COLO668 (cell line): ENCODE data around the gene TMEM11.

Experiments
- DNase-seq: peaks from one replicate; lab custom pipeline; 2025; ENCODE audit not compliant: unreplicated experiment; lab: John Stamatoyannopoulos, UW

TMEM11 gene

GRCh38 chr17:21212826-21213637 lies 929 bp downstream of the TMEM11 start:
- no peak for DNase-seq

DNA sequence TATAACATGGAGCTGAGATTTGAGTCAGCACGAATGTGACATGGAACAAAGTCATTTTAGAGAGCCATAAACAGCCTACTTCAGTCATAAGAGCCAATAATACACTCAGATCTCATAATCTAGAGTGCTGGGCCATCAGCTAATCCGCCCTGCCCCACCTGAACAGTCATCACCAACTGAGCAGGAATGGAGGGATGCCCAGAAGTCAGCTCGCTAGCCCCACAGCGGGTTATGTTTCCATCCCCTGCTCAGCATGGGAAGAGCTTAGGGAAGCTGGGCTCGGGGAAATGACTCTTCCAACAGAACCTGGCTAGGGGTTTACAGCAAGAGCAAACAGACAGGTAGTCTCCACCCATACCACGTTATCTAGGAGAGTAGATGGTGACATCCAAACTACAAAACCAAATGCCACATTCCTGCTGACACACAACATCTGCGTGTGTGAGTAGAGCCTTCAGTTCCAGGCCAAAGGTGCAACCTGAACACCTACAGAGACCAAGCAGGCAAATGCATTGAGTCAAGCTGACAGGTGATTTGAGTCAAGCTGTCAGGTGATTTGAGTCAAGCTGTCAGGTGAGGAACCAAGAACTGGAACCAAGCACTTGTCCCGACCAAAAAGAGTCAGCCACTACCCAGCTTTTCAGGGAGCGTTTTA lies 2.0 kb downstream of the TMEM11 start:
- no peak for DNase-seq

DNA sequence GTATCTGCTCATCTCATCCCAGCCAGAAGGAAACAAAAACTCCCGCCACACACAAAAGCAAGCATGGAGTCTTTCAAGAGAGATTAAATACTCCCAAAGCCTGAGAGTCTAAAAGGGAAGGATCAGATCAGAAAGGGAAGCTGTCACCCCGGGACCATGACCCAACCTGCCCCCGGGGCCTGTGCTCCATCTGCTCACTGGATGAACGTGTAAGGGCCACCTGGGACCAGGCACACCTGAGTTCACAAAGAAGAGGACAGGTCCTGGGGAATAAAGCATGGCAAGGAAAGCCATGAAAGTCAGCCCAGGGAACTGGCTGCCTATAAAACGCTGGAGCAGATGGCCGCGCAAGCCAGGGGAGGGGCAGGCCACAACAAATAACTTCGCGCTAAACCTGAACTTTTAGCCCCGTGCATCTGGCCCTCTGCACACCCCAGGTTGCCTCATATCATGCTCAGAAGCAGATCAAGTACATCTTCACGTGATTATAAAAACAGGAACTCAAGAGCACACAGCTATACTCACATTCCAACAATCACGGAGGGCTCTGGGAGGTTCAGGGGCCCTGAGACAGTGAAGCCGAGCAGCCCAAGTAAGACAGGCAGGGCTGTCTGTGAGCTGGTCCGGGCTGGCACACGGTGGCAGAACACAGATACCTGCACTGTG lies 3.4 kb downstream of the TMEM11 start:
- peak; percentile 20 for DNase-seq

DNA sequence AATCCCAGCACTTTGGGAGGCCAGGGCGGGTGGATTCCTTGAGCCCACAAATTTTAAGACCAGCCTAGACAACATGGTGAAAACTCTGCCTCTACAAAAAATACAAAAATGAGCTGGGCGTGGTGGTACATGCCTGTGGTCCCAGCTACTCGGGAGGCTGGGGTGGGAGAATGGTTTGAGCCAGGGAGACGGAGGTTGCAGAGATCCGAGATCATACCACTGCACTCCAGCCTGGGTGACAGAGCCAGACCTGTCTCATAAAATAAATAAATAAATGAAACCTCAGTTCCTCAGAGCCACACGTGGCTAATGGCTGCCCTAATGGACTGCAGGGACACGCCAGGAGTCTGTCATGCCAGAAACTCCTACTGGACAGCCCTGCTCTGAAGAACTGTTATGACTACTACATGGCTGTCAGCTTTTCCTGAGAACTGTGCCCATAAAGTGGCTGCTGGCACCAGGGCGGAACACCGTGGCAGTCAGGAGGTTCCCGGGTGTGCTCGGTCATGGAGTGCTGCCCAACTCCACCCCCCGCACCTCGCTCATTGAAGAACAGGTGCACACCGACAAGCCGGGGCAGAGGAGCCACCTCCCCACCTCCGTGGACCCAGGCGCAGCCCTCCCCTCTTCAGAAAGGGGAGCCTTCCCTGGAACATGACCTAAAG lies 4.3 kb downstream of the TMEM11 start:
- peak; percentile 60 for DNase-seq

DNA sequence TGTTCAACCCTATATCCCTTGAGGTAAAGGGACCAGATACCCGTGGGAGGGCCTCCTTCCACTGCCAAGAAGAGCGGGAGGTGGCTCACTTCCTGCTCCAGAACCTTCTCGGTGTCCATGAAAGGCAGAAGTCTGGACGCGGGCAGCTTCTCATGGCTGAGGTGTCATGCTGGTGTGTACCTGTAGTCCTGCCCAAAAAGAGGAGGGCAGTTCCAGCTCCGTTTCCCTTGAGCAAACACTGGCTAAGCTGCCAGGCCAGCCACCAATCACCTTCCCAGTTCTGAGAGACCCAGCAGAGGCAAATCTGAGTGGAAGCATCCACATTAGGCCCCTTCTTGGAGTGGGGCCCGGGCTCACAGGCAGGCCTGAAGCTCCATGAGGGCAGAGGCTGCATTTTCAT lies 5.6 kb downstream of the TMEM11 start:
- DNase-seq: no peak

DNA sequence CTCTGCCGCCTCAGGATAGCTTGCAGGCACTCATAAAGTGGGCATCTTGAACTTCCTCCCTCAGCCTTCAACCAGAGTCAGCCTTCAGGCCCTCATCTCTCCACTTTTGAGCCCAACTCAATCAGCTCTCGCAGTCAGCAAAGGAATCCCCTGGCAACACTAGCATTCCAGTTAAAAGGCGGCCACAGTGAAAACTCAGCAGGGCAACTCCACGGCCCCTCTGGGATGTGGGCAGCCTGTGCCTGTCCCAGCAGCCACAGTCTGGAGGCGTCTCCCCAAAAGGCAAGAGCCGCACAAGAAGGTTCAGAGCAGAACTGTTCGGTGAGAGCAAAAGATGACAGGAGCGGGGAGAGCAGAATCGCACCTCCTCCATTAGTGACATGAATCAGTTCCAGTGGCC lies 9.0 kb downstream of the TMEM11 start:
- DNase-seq: no peak

DNA sequence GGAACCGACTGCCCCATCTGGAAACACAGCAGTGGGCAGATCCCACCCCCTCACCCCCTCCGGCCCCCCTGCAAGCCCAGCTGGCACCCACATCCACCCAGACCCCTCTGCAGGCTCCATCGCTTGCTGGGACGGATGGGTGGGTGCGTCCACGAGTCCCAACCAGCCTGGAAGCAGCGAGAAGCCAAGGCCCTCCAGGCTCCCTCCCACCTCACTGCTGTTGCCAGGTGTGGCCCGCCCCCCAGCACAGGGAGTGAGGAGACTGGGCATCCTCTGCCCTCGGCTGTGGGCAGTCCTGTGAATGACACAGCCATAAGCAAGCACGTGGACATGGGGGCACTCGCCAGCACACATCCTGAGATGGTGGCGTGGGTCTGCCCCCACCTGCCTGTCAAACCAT lies 11.4 kb downstream of the TMEM11 start:
- DNase-seq: no peak

DNA sequence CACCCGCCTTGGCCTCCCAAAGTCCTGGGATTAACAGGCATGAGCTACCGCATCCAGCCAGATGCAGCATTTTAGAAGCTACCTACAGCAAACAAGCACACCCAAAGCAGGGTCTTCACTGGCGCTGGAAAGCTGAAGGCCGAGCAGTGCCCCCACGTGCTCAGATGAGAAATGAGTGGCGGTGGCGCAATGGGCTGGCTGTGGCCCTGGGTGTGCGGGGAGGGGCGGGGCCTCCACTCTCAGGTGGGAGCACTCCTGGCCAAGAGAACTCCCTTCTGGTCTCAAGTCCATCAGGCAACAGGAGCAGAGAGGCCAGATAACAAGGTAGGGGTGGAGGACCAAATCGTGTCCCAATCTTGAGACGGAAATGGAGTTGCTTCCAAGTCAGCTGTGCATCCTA lies 12.1 kb downstream of the TMEM11 start:
- DNase-seq: no peak

DNA sequence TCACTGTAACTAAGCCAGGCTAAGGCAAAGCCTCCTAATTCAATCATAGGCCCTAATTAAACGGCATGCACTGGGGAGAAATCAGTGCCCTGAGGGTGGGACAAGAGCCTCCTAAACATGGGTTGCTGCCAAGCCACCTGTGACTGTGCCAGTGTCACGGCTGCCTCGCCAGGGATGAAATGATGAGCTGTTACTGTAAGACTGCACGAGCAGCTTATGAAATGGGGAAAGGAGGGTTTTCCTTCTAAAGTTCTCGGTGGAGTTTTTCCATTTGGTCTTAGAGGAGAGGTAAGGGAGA lies 12.7 kb downstream of the TMEM11 start:
- no peak for DNase-seq

DNA sequence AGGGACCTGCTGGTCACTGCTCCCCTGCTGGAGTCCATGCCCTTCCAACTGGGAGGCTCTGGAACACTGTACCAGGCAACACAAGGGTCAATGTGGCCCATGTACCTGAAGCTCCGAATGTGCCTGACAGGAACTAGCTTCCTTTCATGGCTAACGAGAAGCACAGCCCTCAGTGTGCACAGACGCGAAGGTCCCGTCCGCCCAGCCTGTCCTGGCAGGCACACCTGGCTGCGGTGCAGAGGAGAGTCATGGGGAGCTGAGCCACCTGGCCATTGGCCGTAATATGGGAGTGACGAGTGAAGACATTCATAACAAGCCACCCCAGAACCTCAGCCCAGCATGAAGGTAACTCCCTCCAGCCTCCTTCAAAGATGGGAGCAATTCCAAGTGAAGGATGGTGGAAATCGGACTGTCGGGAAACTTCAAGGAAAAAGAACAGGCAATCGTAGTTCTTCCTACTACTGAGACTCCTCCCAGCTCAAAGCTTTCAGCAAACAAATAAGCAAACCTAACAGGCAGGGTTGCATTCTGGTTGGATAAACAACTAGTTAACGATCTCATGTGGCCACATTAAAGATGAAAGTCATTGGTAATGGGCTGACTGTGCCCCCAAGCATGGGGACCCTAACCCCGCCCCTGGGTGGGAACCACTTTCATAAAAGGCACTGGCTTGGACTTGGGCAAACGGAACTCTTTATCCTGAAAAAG lies 13.2 kb downstream of the TMEM11 start:
- DNase-seq: no peak

GRCh38 chr17:21199856-21200255 lies 14.1 kb downstream of the TMEM11 start:
- DNase-seq: no peak

DNA sequence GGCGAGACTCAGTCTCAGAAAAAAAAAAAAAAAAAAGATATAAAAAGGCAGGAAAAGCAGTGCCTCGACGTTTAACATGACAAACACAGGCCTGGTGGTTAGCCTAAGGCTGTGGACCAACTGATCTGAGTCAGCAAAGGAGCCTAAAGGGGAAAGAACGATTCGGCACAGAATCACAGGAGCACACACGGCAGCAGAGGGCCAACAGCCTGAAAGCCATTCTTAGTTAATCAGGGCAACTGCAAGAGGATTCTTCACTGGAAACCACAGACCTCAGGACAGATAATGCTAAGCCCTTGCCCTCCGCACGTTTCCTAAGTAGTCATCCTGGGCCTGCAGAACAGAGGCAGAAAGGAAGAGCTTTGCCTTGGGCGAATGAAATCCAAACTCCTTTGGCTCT lies 14.7 kb downstream of the TMEM11 start:
- no peak for DNase-seq

GRCh38 chr17:21198411-21198810 lies 15.6 kb downstream of the TMEM11 start:
- no peak for DNase-seq

- DNase-seq: no peak
These were observed 17.8 kb downstream of the TMEM11 start for GRCh38 chr17:21196126-21196525.

DNA sequence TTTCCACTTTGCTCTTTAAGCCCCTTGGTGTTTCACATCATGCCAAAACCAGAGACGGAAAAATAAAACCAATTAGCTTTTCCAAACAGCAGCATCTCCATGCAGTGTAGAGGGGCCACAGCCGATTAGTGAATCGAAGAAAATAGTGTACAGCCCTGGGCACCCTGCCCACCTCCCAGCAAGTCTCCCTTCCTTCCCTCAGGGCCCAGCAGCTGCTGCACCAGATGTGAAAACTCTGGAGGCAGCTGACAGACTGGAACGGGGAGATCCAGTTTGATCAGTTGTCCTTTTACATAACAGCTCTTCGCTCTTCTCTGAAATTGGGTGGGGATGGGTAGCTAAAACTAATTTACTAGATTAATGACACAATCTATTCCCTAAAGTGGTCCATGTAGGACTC lies 19.3 kb downstream of the TMEM11 start:
- DNase-seq: no peak

DNA sequence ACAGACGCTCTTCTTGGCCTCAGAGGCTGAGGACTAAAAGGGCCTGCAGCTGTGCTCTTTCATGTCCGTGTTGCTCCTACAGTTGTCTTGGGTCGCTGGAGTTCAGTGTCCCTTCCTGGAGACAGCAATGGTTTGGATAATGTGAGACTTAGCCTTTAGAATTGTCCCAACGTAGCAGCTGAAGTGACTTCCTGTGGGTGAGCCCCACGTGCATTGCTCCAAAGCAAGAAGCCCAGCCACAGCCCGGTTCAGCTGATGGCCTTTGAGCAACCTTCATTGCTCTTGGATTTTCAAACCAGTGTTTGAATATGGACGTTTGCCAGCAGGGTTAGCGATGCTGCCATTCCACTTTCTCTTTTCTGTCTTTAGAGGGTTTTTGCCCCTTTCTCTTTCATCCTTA lies 19.7 kb downstream of the TMEM11 start:
- no peak for DNase-seq

- DNase-seq: peak; percentile 51
These were observed 20.9 kb downstream of the TMEM11 start for GRCh38 chr17:21193031-21193430.

DNA sequence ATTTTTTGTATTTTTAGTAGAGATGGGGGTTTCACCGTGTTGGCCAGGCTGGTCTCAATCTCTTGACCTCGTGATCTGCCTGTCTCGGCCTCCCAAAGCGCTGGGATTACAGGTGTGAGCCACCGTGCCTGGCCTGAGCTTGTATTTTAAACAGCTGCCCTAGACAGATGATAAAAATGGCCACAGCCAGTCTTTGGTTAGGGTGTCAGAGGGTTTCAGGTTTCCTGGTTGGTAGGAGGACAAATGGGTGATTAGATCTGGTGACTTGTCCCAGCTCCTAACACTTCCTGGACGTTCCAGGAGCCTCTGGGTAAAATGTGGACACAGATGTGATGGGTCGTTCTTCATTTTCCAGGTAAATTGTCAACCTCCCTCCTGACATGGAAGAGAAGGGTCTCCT lies 21.5 kb downstream of the TMEM11 start:
- DNase-seq: peak; percentile 32

DNA sequence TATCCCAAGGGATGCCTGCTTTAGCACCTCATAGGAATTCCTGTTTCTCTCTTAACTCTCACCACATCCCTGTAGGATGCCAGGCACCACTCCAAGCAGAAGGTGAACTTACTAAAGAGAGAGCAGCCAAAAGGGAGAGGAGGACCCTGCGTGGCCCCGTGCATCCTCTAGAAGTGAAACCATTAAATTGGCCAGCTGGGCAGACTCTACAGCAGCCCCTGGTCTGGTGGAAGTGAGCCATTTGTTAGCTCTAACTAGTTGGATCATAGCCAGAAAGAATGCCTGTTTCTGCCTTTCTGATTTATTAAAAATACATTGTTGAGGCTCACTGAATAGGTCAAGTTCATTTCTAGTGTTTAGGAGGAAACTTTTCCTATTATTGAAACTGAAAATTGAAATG lies 22.3 kb downstream of the TMEM11 start:
- no peak for DNase-seq

GRCh38 chr17:21190078-21190477 lies 23.9 kb downstream of the TMEM11 start:
- no peak for DNase-seq

- DNase-seq: no peak
These were observed 24.6 kb downstream of the TMEM11 start for GRCh38 chr17:21189361-21189760.
